Measurements from ENCODE around the gene PLVAP.

Gene PLVAP

GRCh38 chr19:17348700-17349099 is 28.4 kb downstream of the PLVAP start:
- H3K36me3 Mint-ChIP-seq: no peaks in the 10 kb centered on the region
- H3K27me3 Mint-ChIP-seq: peaks cover 10% of the 10 kb centered on the region
- no peak overlapping the region for H3K4me3 Mint-ChIP-seq
- peaks cover 6% of the 10 kb centered on the region for H3K4me1 Mint-ChIP-seq
- H3K27ac Mint-ChIP-seq: no peak overlapping the region
- no peaks in the 10 kb centered on the region for H3K9me3 Mint-ChIP-seq

- Mint-ChIP-seq H3K27ac (no peak overlapping the region), H3K4me3 (no peak overlapping the region), H3K27me3 (peaks cover 9% of the 10 kb centered on the region), H3K9me3 (no peaks in the 10 kb centered on the region), H3K4me1 (peaks cover 6% of the 10 kb centered on the region), H3K36me3 (no peaks in the 10 kb centered on the region)
Measured at GRCh38 chr19:17347877-17348276, 29.3 kb downstream of the PLVAP start.

GRCh38 chr19:17347361-17347760 is 29.8 kb downstream of the PLVAP start:
- H3K36me3 Mint-ChIP-seq: no peaks in the 10 kb centered on the region
- peaks cover 9% of the 10 kb centered on the region for H3K27me3 Mint-ChIP-seq
- H3K27ac Mint-ChIP-seq: no peak overlapping the region
- H3K4me1 Mint-ChIP-seq: peaks cover 6% of the 10 kb centered on the region
- H3K4me3 Mint-ChIP-seq: no peak overlapping the region
- H3K9me3 Mint-ChIP-seq: no peaks in the 10 kb centered on the region

- Mint-ChIP-seq H3K4me3 (no peak overlapping the region), H3K36me3 (no peaks in the 10 kb centered on the region), H3K27ac (no peak overlapping the region), H3K27me3 (peaks cover 5% of the 10 kb centered on the region), H3K4me1 (peaks cover 6% of the 10 kb centered on the region), H3K9me3 (no peaks in the 10 kb centered on the region)
Measured at GRCh38 chr19:17346109-17346671, 31.0 kb downstream of the PLVAP start.

- no peaks in the 10 kb centered on the region for H3K9me3 Mint-ChIP-seq
- H3K27ac Mint-ChIP-seq: no peak overlapping the region
- H3K4me1 Mint-ChIP-seq: peaks cover 11% of the 10 kb centered on the region
- no peaks in the 10 kb centered on the region for H3K27me3 Mint-ChIP-seq
- H3K4me3 Mint-ChIP-seq: no peak overlapping the region
- no peaks in the 10 kb centered on the region for H3K36me3 Mint-ChIP-seq
Measured at GRCh38 chr19:17341845-17342244, 35.3 kb downstream of the PLVAP start.

- Mint-ChIP-seq H3K4me3 (no peak overlapping the region), H3K4me1 (peaks cover 10% of the 10 kb centered on the region), H3K27ac (no peak overlapping the region), H3K27me3 (no peaks in the 10 kb centered on the region), H3K36me3 (no peaks in the 10 kb centered on the region), H3K9me3 (no peaks in the 10 kb centered on the region)
Measured at GRCh38 chr19:17341386-17341785, 35.8 kb downstream of the PLVAP start.

- no peaks in the 10 kb centered on the region for H3K27me3 Mint-ChIP-seq
- H3K4me1 Mint-ChIP-seq: peaks cover 5% of the 10 kb centered on the region
- no peak overlapping the region for H3K27ac Mint-ChIP-seq
- no peak overlapping the region for H3K4me3 Mint-ChIP-seq
- H3K9me3 Mint-ChIP-seq: no peaks in the 10 kb centered on the region
- no peaks in the 10 kb centered on the region for H3K36me3 Mint-ChIP-seq
Measured at GRCh38 chr19:17340871-17341357, 36.2 kb downstream of the PLVAP start.

GRCh38 chr19:17340302-17340870 is 36.8 kb downstream of the PLVAP start:
- no peaks in the 10 kb centered on the region for H3K9me3 Mint-ChIP-seq
- no peaks in the 10 kb centered on the region for H3K36me3 Mint-ChIP-seq
- no peak overlapping the region for H3K27ac Mint-ChIP-seq
- H3K4me1 Mint-ChIP-seq: peaks cover 4% of the 10 kb centered on the region
- no peak overlapping the region for H3K4me3 Mint-ChIP-seq
- no peaks in the 10 kb centered on the region for H3K27me3 Mint-ChIP-seq

GRCh38 chr19:17339088-17339741 is 37.9 kb downstream of the PLVAP start:
- H3K4me3 Mint-ChIP-seq: peak overlapping the region; percentile 88
- H3K4me1 Mint-ChIP-seq: peaks cover 13% of the 10 kb centered on the region
- H3K36me3 Mint-ChIP-seq: no peaks in the 10 kb centered on the region
- H3K9me3 Mint-ChIP-seq: no peaks in the 10 kb centered on the region
- no peaks in the 10 kb centered on the region for H3K27me3 Mint-ChIP-seq
- no peak overlapping the region for H3K27ac Mint-ChIP-seq

GRCh38 chr19:17338433-17339078 is 38.6 kb downstream of the PLVAP start:
- H3K27ac Mint-ChIP-seq: no peak overlapping the region
- no peaks in the 10 kb centered on the region for H3K36me3 Mint-ChIP-seq
- peak overlapping the region; percentile 88 for H3K4me3 Mint-ChIP-seq
- no peaks in the 10 kb centered on the region for H3K27me3 Mint-ChIP-seq
- H3K9me3 Mint-ChIP-seq: no peaks in the 10 kb centered on the region
- H3K4me1 Mint-ChIP-seq: peaks cover 18% of the 10 kb centered on the region

- no peaks in the 10 kb centered on the region for H3K27me3 Mint-ChIP-seq
- no peaks in the 10 kb centered on the region for H3K9me3 Mint-ChIP-seq
- H3K27ac Mint-ChIP-seq: peak overlapping the region; percentile 84
- H3K36me3 Mint-ChIP-seq: no peaks in the 10 kb centered on the region
- peak overlapping the region; percentile 88 for H3K4me3 Mint-ChIP-seq
- peaks cover 22% of the 10 kb centered on the region for H3K4me1 Mint-ChIP-seq
Measured at GRCh38 chr19:17337675-17338432, 39.3 kb downstream of the PLVAP start.

- Mint-ChIP-seq H3K27me3 (no peaks in the 10 kb centered on the region), H3K27ac (peak within 1 kb of the TSS; percentile 84), H3K9me3 (no peaks in the 10 kb centered on the region), H3K4me3 (peak within 1 kb of the TSS; percentile 88), H3K4me1 (peaks cover 26% of the 10 kb centered on the region), H3K36me3 (no peaks in the 10 kb centered on the region)
Measured at GRCh38 chr19:17336872-17337674, 40.1 kb downstream of the PLVAP start, which contains the start of gene GTPBP3. GTPBP3 (plus strand) TSS chr19:17337553; CDS start chr19:17337612, 59 bp downstream.

GRCh38 chr19:17335575-17335974 is 41.6 kb downstream of the PLVAP start:
- H3K4me1 Mint-ChIP-seq: peaks cover 28% of the 10 kb centered on the region

GRCh38 chr19:17334414-17335409 is 42.4 kb downstream of the PLVAP start, which contains the start of gene ANO8:
ANO8 (minus strand) TSS chr19:17334855; CDS start chr19:17334670, 185 bp downstream.
- Mint-ChIP-seq H3K27me3 (no peaks in the 10 kb centered on the region), H3K9me3 (no peaks in the 10 kb centered on the region), H3K4me3 (peak within 1 kb of the TSS; percentile 89), H3K4me1 (peaks cover 31% of the 10 kb centered on the region), H3K36me3 (no peaks in the 10 kb centered on the region), H3K27ac (peak within 1 kb of the TSS; percentile 71)

More at GRCh38 chr19:17335575-17335974, 41.6 kb downstream of the PLVAP start:
- Mint-ChIP-seq H3K9me3 (no peaks in the 10 kb centered on the region), H3K27ac (no peak overlapping the region), H3K4me3 (peak overlapping the region; percentile 20), H3K27me3 (no peaks in the 10 kb centered on the region), H3K36me3 (no peaks in the 10 kb centered on the region)

All from activated naive CD4-positive, alpha-beta T cell treated with anti-CD3 and anti-CD28 coated beads, Interleukin-2, amount 50 U/mL, for 24 hours (primary cell).